Mesenteric fat pad (tissue), 1 donor: Measurements from ENCODE around the gene KNDC1. TPM values are rescaled to one million over a fixed set of nuclear protein-coding genes. Genes with fewer than 3 reads are reported as not detected.
"Not testable (repeated sequence)": the region's sequence is repeated elsewhere in the genome, so short reads cannot be mapped to it uniquely, and the experiment has no call there.

Experiments
- DNase-seq: peaks from one replicate; pipeline ENCODE4 v3.0.0-alpha.2; 2020; ENCODE audit warnings: low spot score
- total RNA-seq: library from RNA; stranded (reverse); fragmentation: NEBNext Ultra II Directional; extraction: Animal tissue kit (Norgen Biotek cat#: 25700); gene quantifications from one replicate; pipeline ENCODE4 v1.2.1, GENCODE V29; 2021
- donor health status: DM: yes; HTN: yes; CAD: no.

Gene KNDC1
- total RNA-seq, 1 donor from 2014 or later = 0.13 TPM

- peak; percentile 80 for DNase-seq
Observed at GRCh38 chr10:133161486-133162109, 1.6 kb downstream of the KNDC1 start.

- DNase-seq = peak; percentile 79
Observed at GRCh38 chr10:133162178-133162909, 2.3 kb downstream of the KNDC1 start.

GRCh38 chr10:133162910-133163856 lies 3.2 kb downstream of the KNDC1 start:
- peak; percentile 65 for DNase-seq

- DNase-seq = peak; percentile 87
Observed at GRCh38 chr10:133163889-133164815, 4.1 kb downstream of the KNDC1 start.

- peak; percentile 86 for DNase-seq
Observed at GRCh38 chr10:133164816-133165555, 5.0 kb downstream of the KNDC1 start.

GRCh38 chr10:133165556-133166503 lies 5.8 kb downstream of the KNDC1 start:
- peak; percentile 81 for DNase-seq

- no peak for DNase-seq
Observed at GRCh38 chr10:133166504-133166827, 6.4 kb downstream of the KNDC1 start.

GRCh38 chr10:133166828-133167692 lies 7.0 kb downstream of the KNDC1 start:
- DNase-seq = peak; percentile 88

GRCh38 chr10:133167693-133168616 lies 7.9 kb downstream of the KNDC1 start:
- peak; percentile 77 for DNase-seq

GRCh38 chr10:133168617-133169031 lies 8.6 kb downstream of the KNDC1 start:
- DNase-seq = peak; percentile 83

GRCh38 chr10:133169173-133169947 lies 9.3 kb downstream of the KNDC1 start:
- peak; percentile 73 for DNase-seq

- peak; percentile 84 for DNase-seq
Observed at GRCh38 chr10:133170092-133170491, 10.1 kb downstream of the KNDC1 start.

GRCh38 chr10:133173860-133174640 lies 14.0 kb downstream of the KNDC1 start:
- DNase-seq = peak; percentile 83

GRCh38 chr10:133174689-133175263 lies 14.8 kb downstream of the KNDC1 start:
- no peak for DNase-seq

GRCh38 chr10:133175624-133176023 lies 15.6 kb downstream of the KNDC1 start:
- not testable (repeated sequence) for DNase-seq
